DMS53 (cell line): Measurements from ENCODE around the gene ARFGEF2.
A peak's percentile ranks its signal among the peaks of the same experiment; 100 is the strongest.
"Not testable (repeated sequence)": the region's sequence is repeated elsewhere in the genome, so short reads cannot be mapped to it uniquely, and the experiment has no call there.

ENCODE experiments used
- DNase-seq: peaks from one replicate; lab custom pipeline; 2025; lab: John Stamatoyannopoulos, UW

The ARFGEF2 gene

DNA sequence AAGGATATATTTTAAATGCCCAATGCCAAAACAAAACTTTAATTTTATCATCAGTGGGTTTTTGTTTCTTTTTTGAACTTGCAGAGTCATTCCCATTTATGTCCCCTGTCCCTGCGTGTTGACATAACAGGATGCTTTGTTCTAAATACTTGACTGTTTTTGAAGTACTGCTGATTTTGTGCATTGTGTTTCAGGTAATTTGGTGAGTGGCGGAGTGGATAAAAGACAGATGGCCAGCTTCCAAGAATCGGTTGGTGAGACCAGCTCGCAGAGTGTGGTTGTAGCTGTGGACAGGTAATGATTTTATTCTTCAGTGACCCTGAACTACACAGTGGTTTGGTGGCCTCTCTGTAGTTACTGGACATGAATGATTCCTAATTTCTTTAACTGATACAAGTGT is 74.1 kb downstream of the ARFGEF2 start:
- peak; percentile 80 for DNase-seq

DNA sequence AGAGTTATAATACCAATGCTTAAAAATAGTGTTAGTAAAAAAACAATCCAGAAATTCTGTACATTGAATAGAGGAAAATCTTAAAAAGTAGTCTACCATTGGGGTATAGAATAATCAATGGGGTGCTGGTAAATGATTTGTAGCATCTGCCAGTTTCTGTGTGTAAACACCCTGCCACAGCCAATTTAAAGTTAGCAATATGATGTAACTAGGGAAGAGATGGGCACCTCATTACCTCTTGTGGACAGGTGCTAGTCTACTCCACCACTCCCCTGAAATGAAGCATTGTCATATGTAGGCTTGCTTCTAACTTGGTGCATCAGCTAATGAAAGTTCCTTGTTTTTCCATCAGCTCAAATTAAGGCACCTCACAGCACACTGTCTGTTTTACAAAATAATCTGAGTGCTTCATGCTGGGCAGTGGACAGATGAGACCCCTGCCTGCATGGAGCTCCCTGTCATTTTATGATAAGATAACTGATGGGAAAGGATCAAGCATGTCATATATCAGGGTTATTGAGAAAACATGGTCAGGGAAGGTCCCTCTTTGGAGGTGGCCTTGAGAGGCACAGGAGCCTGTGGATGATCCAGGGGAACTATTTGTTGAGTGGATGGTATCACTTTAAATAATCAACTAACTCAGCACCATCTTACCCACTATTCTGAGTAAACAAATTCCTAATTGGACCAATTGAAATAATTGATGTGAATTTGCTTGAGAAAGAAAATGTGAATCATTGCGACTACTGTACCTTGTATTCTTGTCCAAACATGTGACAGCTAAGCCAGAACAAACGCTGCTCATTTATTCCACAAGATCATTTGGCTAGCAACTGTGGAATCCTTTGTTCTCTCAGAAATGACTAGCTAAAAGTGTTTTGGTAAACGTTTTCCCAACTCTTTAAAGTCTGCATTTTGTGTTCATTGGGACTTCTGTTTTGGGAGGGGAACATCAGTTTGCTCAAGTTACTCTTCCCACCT is 78.7 kb downstream of the ARFGEF2 start:
- DNase-seq: no peak

DNA sequence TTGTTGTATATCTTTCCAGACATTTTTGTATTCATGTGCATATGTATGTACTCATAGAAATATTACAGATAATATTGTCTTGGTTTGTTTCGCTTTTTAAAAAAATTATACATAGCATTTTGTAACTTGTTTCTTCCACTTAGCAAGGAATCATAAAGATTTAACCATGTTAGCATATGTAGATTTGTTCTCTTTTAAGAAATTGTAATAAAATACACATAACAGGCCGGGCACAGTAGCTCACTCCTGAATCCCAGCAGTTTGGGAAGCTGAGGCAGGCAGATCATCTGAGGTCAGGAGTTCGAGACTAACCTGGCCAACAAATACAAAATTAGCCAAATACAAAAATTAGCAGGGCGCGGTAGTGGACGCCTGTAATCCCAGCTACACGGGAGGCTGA is 80.2 kb downstream of the ARFGEF2 start:
- DNase-seq: no peak

DNA sequence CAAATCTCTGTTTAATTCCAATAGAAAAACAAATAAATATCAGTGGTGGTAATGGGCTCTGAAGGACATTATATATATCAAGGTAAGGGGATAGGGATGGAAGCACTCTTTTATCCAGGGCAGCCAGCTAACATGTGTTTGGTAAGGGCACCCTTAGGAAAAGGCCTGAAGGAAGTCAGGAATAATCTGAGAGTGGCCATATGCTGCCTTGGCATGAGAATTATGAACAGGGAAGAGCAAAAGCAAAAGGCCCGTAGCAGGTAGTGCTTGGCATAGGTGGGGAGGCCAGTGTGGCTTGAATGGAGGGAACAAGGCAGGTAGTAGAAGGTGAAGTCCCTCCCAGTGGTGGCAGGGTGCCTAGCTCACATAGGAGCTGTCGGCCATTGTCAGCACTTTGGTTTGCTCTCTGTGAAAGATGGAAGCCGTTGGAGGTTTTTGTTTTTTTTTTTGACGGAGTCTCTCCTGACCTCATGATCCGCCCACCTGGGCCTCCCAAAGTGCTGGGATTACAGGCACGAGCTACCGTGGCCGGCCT is 85.0 kb downstream of the ARFGEF2 start:
- no peak for DNase-seq

GRCh38 chr20:49009899-49010631 is 88.6 kb downstream of the ARFGEF2 start:
- no peak for DNase-seq

GRCh38 chr20:49024220-49024619 is 102.7 kb downstream of the ARFGEF2 start:
- DNase-seq: no peak

GRCh38 chr20:49028177-49028576 is 106.7 kb downstream of the ARFGEF2 start:
- DNase-seq: not testable (repeated sequence)

GRCh38 chr20:49028684-49029083 is 107.2 kb downstream of the ARFGEF2 start:
- DNase-seq: peak; percentile 42

DNA sequence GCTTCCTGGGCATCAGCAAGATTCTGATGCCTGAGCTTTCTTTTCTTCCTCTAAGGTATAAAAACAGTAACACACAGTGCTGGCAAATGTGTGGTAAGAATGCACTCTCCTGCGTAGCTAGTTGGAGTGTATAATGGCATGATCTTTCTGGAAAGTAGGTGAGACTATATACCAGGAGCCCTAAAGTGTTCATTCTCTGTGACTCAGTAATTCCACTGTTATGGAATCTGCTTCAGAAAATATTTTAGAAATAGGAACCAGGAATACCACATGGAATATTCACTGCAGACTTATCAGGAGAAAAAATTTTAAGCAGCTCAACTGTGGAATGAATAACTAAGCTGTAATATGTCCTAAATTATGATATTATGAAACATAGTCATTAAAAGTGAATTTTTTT is 107.7 kb downstream of the ARFGEF2 start:
- DNase-seq: no peak

DNA sequence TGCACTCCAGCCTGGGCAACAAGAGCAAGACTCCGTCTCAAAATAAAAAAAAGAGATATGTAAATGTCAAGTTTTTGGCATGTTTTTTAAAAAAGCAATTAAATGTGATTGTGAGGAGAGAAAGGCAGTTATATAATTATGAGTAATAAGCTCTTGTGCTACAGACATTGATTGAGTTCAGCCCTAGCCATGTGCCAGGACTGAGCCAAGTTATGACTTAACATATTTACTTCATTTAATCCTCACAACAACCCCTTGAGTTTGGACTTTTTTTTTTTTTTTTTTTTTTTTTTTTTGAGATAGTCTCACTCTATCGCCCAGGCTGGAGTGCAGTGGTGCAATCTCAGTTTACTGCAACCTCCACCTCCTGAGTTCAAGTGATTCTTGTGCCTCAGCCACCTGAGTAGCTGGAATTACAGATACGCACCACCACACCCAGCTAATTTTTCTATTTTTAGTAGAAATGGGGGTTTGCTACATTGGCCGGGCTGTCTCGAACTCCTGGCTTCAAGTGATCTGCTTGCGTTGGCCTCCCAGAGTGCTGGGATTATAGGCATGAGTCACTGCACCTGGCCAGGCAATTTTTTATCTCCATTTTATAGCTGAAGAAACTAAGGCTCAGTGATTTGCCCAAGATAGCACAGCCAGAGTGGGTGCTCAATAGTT is 109.6 kb downstream of the ARFGEF2 start:
- no peak for DNase-seq

DNA sequence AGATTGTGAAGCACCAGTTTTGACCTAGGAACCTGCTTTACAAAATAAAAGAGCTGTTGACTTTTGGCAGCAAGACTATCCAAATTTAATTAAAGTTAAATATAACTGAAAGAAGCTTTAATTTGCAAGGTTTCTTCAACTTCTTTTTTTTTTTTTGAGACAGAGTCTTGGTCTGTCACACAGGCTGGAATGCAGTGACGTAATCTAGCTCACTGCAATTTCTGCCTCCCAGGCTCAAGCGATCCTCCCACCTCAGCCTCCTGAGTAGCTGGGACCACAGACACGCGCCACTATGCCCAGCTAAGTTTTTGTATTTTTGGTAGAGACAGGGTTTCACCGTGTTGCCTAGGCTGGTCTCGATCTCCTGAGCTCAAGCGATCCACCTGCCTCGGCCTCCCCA is 110.9 kb downstream of the ARFGEF2 start:
- no peak for DNase-seq

DNA sequence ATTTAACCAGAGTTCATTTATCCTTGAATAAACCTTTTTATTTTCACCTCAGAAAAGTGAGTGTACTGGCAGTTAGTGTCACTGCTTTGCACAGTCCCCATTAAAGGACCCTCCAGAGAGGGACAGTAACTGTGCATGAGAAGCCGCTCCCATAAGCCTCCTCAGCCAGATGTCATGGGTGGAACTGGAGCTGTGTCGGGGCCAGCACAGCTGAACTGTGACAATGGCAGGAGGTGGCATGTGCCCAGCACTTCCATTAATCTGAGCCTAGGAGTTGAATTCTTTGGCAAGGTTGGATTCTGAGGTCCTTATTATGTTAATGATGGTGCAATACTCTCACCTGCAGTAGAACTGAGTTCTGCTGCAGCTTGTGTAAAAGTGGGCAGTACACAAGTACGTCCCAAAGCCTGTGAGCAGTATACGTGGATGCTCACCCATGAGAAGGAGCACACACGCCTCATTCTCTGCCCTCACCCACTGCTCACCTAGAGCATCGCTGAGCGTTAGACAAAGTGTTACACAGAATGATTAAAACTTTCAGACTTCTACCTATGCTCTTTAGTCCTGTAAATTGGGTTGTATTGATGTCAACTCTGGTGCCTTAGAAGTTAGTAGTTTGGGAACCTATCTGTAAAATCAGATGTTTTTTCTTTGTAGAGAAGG is 112.7 kb downstream of the ARFGEF2 start:
- no peak for DNase-seq

- no peak for DNase-seq
Observed at GRCh38 chr20:49037962-49038387, 116.5 kb downstream of the ARFGEF2 start.

- DNase-seq: no peak
Observed at GRCh38 chr20:49039854-49040253, 118.3 kb downstream of the ARFGEF2 start.

DNA sequence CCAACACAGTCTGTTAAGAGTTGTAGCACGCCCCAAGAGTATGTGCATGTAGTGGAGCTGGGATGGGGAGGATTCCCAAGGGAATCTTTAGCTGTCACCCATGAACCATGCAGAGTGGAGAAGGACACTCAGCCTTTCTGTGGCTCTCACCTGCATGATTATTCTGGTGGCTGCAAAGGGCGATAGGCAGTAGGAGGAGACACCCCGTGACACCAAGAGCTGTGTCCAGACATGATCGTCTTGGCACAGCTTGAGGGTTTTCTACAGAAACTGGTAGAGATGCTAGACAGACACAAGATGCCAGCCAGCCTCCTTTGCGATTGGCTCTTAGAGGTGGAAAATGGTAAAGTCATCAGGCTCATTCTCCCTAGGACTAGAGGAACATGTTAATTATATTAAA is 121.5 kb downstream of the ARFGEF2 start:
- DNase-seq: no peak

DNA sequence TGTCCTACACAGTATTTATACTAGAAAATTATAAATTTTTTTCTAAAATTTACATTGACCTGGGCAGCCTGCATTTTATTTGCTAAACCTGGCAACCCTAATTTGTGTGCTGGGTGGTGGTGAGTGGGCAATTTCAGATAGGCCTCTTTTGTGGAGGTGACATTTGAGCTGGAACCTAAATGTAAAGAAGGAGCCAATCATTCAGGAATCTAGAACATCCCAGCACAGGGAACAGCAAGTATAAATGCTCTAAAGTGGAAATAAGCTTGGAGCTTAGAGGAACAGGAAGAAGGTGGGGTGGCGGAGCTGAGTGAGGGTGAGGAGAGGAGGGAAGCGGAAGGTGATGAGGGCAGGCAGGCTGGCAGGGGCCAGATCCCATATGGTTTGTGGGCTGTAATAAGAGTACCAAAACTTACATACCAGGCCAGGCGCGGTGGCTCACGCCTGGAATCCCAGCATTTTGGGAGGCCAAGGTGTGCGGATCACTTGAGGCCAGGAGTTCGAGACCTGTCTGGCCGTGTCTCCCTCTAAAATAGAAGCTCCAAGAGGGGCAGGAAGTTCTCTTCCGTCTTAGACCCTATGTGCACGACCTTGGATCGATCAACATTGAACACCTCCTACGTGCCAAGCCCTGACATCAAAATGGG is 124.1 kb downstream of the ARFGEF2 start:
- DNase-seq: peak; percentile 48

GRCh38 chr20:49046087-49046900 is 124.8 kb downstream of the ARFGEF2 start, which contains the start of gene CSE1L:
CSE1L (plus strand) TSS chr20:49046312; CDS start chr20:49058464, 12,152 bp downstream.
- peak; percentile 98 for DNase-seq

DNA sequence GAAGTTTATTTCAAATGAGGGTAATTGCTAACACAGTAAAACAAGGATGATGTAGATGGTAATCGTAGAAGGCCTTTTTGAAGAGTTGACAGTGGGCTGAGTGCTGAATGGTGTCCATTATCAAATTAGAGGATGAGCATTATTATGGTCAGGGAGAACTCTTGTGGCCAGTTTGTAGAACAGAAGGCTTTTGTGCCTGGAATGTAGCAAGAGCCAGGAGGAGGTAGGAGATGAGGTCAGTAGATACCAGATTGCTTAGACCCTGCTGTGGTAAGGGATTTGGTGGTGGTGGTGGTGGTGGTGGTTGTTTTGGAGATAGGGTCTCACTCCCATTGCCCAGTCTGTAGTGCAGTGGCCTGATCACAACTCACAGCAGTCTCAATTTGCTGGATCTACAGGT is 130.8 kb downstream of the ARFGEF2 start:
- no peak for DNase-seq

DNA sequence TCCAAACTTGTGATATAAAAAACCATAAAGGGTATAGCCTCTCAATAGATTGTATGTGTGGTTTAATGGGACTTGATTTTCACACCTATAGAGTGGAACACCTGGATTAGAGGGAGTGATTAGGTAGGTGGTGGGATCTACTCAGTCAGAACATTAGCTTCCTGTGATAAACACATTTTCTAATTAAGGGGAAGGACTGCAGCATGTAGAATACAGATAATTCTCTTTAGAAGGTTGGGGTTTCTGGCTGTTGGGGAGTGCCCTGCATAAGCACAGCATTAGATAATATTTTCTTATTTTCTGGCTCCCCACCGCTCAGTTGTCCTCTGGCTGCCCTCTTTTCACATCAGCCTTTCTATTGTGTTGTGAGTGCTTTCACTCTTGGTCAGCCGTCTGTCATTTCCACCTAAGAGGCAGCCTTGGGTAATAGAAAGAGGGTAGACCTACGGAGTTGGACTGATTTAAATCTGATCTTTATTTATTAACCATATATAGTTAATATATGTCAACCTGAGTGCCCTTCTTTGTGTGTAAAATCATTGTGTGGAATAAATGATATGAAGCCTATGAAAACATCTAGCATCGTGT is 132.6 kb downstream of the ARFGEF2 start:
- no peak for DNase-seq

GRCh38 chr20:49063279-49063678 is 141.8 kb downstream of the ARFGEF2 start:
- DNase-seq: no peak
